Tongue (tissue), 2 donors: ENCODE results near the gene CST5. TPM values are rescaled to one million over a fixed set of nuclear protein-coding genes. Genes with fewer than 3 reads are reported as not detected.
"Not testable (repeated sequence)": the region's sequence is repeated elsewhere in the genome, so short reads cannot be mapped to it uniquely, and the experiment has no call there.

ENCODE experiments used
- DNase-seq: peaks from one replicate; pipeline ENCODE4 v3.0.0-alpha.2; 2015
- total RNA-seq: library from RNA; depleted of rRNA; stranded (reverse); fragments of >200 nt; gene quantifications from one replicate; pipeline ENCODE4 v1.2.3, GENCODE V29; 2014

The CST5 gene
- total RNA-seq, 1 donor from 2014 or later: not detected

- DNase-seq: no peak
Measured at GRCh38 chr20:23841693-23842092, 37.9 kb downstream of the CST5 start.

GRCh38 chr20:23835716-23836115, 43.8 kb downstream of the CST5 start:
- DNase-seq: no peak

GRCh38 chr20:23832775-23833513, 46.6 kb downstream of the CST5 start:
- no peak for DNase-seq

GRCh38 chr20:23831961-23832360, 47.6 kb downstream of the CST5 start:
- not testable (repeated sequence) for DNase-seq

GRCh38 chr20:23826541-23827021, 53.0 kb downstream of the CST5 start, which contains the start of gene CST2:
CST2 (minus strand) TSS chr20:23826729; CDS start chr20:23826660, 69 bp downstream.
- DNase-seq: no peak

Other genes starting within 250 kb of the CST5 start
- 229 TPM for gene CST3, start 241.8 kb downstream of the CST5 start, total RNA-seq
- not detected for gene CST4, start 190.7 kb downstream of the CST5 start, total RNA-seq
- not detected for gene CST1, start 128.8 kb downstream of the CST5 start, total RNA-seq
- not detected for gene CST2, start 53.0 kb downstream of the CST5 start, total RNA-seq
- not detected for gene GGTLC1, start 109.0 kb upstream of the CST5 start, total RNA-seq